NCI-H1930 (cell line): ENCODE measurements around the gene FAM200B.

Source experiments
- DNase-seq, 2 experiments: peaks; one replicate each; lab custom pipeline; 2025; lab: John Stamatoyannopoulos, UW

Gene FAM200B

DNA sequence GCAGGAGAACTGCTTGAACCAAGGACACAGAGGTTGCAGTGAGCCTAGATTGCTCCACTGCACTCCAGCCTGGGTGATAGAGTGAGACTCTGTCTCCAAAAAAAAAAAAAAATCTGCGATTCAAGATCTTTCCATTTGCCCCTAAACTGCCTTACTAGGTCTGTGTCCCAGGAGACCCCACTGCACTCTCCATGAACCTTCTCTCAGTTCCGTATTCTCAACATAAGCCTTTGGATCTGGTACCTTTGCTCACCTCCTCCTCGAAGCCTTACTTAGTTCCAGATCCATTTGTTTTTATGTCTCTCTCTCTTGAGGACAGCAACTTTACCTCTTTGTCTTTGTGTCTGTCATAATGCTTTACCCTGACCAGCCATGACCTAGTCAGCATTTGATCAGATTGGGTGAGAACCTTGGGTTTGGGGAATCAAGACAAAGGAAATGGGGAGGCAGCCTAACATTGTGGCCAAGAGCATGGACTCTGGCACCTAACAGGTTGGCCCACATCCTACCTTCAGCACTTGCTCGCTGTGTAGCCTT, 55.0 kb downstream of the FAM200B start:
- no peak for DNase-seq

DNA sequence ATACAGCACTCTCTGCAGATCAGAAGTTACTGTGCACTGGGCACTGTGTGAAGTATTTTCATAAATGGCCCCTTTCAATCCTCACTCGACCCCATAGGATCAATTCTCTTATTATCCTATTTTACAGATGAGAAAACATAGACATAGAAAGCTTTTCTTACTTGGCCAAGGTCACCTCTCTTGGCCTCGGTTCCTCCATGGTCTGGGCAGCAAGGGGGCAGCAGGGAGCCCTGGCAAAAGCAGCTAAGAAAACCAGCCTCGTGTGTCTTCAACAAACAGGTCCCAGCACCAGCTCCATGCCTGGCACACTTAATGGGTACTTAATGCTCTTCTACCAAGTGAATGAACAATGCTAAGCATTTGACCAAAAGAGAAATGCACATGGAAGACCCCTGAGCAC, 55.6 kb downstream of the FAM200B start:
- DNase-seq, result no peak

DNA sequence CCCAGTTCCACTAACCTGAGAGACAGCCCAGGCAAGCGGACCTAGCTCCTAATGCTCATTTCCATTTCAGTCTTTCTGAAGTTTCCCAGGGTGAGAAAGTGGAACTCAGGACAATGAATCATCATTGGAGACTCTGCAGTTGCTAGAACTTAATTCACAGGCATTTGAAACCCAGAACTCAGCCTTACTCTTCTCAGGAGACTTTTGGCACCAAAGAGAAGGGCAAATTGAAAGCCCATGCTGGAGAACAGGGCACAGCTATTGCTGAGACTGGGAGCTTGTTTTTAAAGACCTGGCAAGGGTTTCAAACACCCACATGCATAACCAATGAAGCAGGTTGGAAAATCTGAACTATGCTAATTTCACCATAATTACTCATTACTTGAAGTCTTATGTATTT, 57.2 kb downstream of the FAM200B start:
- DNase-seq, result no peak
